GM12801 (cell line): ENCODE results near the gene USP5.

Source experiments
- CTCF ChIP-seq: IDR thresholded peaks from one replicate; pipeline ENCODE4 v1.5.1; 2011; ENCODE audit warnings: control low read depth; ENCODE audit not compliant: insufficient read length; ENCODE audit errors: extremely low read depth

The USP5 gene

GRCh38 chr12:6827437-6827911 lies 24.5 kb upstream of the USP5 start:
- TF ChIP-seq CTCF = no peak

GRCh38 chr12:6827982-6828780 lies 23.8 kb upstream of the USP5 start, which contains the start of gene P3H3:
P3H3 (plus strand) TSS chr12:6828407; CDS start chr12:6828441, 34 bp downstream.
- TF ChIP-seq CTCF = no peak

- TF ChIP-seq CTCF = no peak
Observed at GRCh38 chr12:6828781-6829535, 23.0 kb upstream of the USP5 start.

GRCh38 chr12:6829536-6830220 lies 22.3 kb upstream of the USP5 start:
- TF ChIP-seq CTCF = no peak

- TF ChIP-seq CTCF = no peak
Observed at GRCh38 chr12:6830286-6830890, 21.6 kb upstream of the USP5 start.

- no peak for TF ChIP-seq CTCF
Observed at GRCh38 chr12:6830999-6831398, 21.0 kb upstream of the USP5 start.
